CD4-positive, alpha-beta T cell (primary cell): Measurements from ENCODE around the gene ZC3HAV1L. TPM values are rescaled to one million over a fixed set of nuclear protein-coding genes. Genes with fewer than 3 reads are reported as not detected.
A peak's percentile ranks its signal among the peaks of the same experiment; 100 is the strongest.

Source experiments
- ATAC-seq: fragments of 200-7000 bp; cut with Tn5 transposase; one replicate; pipeline ENCODE4 v1.10.0; 2022; ENCODE audit warnings: mild to moderate bottlenecking; ENCODE audit not compliant: poor library complexity
- CTCF ChIA-PET: fragments of 350-600 bp; sonication (Branson Sonifier 250); formaldehyde crosslinking; loops from one replicate; lab custom pipeline; 2021; ENCODE audit warnings: antibody characterized with exemption, inconsistent platforms; lab: Charles Lee
- POLR2A ChIA-PET: fragments of 350-600 bp; sonication (Branson Sonifier 250); formaldehyde crosslinking; loops from one replicate; lab custom pipeline; 2021; ENCODE audit warnings: antibody characterized with exemption, inconsistent platforms; lab: Charles Lee
- DNase-seq, 14 experiments: peaks; one replicate each; pipeline ENCODE4 v3.0.0-alpha.2; 2013 to 2020; ENCODE audit warnings: mixed read lengths in 2 of 14
- H3K27ac ChIP-seq, 2 donors: one replicate each; pipeline versions ENCODE4 v1.5.1 to v1.7.0; 2013; ENCODE audit warnings: low read length in 2 of 2, low read depth in 1 of 2, mild to moderate bottlenecking in 1 of 2
- H3K27me3 ChIP-seq, 2 experiments: 1 replicate in 1 of 2; 2 replicates in 1 of 2; pipeline versions ENCODE4 v1.6.1 to v1.7.0; 2013; ENCODE audit warnings: low read length in 2 of 2, control low read depth in 1 of 2, mild to moderate bottlenecking in 1 of 2, moderate library complexity in 1 of 2; ENCODE audit not compliant: insufficient read depth in 2 of 2, control insufficient read depth in 1 of 2
- H3K36me3 ChIP-seq: one replicate; pipeline ENCODE4 v1.6.1; 2013; ENCODE audit warnings: low read length, control low read depth; ENCODE audit not compliant: insufficient read depth
- H3K4me1 ChIP-seq: one replicate; pipeline ENCODE4 v1.6.1; 2013; ENCODE audit warnings: low read length, control low read depth; ENCODE audit not compliant: insufficient read depth
- H3K4me3 ChIP-seq: one replicate; pipeline ENCODE4 v1.5.1; 2013; ENCODE audit warnings: mild to moderate bottlenecking, low read length, moderate library complexity
- H3K9me3 ChIP-seq, 2 experiments: 1 replicate in 1 of 2; 2 replicates in 1 of 2; pipeline versions ENCODE4 v1.6.1 to v1.7.0; 2013; ENCODE audit warnings: low read length in 2 of 2, mild to moderate bottlenecking in 2 of 2, control low read depth in 1 of 2, moderate library complexity in 1 of 2; ENCODE audit not compliant: control insufficient read depth in 1 of 2, insufficient read depth in 1 of 2
- H3K27ac Mint-ChIP-seq: one replicate; pipeline ENCODE4 v1.8.0; 2020; ENCODE audit warnings: mixed read lengths
- H3K27me3 Mint-ChIP-seq: one replicate; pipeline ENCODE4 v1.8.0; 2021; ENCODE audit warnings: mixed read lengths
- H3K36me3 Mint-ChIP-seq: one replicate; pipeline ENCODE4 v1.8.0; 2021; ENCODE audit warnings: low read depth, mixed read lengths
- H3K4me1 Mint-ChIP-seq: one replicate; pipeline ENCODE4 v1.8.0; 2021; ENCODE audit warnings: low read depth, mixed read lengths
- H3K4me3 Mint-ChIP-seq: one replicate; pipeline ENCODE4 v1.8.0; 2020; ENCODE audit warnings: mild to moderate bottlenecking, mixed read lengths
- H3K9me3 Mint-ChIP-seq: one replicate; pipeline ENCODE4 v1.8.0; 2020; ENCODE audit warnings: mixed read lengths
- intact Hi-C, 2 experiments: fragments of 100-400 bp; cut with DNase I in 1 of 2; cut with micrococcal nuclease in 1 of 2; formaldehyde crosslinking; loops; one replicate each; pipeline versions ENCODE4 v1.15.1 to v1.9.0; 2023 to 2025; cut with DNase I, micrococcal nuclease
- total RNA-seq, 174 experiments: library from RNA in 2 of 174; stranded (reverse) in 2 of 174; gene quantifications; one replicate each; pipeline ENCODE4 v1.2.3 and lab custom pipeline; 2021 to 2026
- TF ChIP-seq, protein P1 (sequence below): fragments of 200-600 bp; IDR thresholded peaks from one replicate; pipeline ENCODE4 v1.8.0; 2022; ENCODE audit warnings: antibody characterized with exemption, mild to moderate bottlenecking

The ZC3HAV1L gene
- total RNA-seq, 2 experiments from 2014 or later = 0.44 to 0.50 TPM

DNA sequence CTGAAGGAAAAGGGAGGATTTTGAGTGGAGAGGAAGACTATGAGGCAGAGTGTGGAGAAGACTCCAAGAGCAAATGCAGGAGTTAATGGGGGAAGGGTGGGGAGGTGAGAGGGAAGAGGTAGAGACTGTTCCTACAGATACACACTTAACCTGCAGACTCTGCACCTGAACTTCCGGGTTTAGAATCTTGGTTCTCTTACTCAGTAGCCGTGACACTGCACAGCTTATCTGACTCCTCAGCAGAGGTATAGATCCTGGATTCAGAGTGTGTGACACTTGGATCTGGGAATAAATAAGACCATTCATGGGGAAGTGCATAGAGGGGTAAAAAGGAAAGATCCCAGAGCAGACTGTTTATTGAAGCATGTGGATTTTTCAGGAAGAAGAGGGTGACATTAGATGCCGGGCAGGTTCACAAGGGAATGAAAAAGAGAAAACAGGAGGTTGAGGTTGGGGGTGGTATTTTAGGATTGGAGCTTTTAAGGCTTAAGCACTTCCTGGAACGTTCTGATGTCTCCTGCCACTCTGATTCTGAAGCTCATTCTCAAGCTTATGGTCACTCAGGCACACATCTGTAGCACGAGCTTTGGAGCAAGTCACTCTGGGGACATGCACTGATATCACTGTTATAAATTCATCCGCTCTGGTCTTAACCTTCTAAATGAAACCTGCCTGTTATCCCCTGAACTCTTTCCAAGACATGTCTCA lies 5.7 kb upstream of the ZC3HAV1L start:
- Histone ChIP-seq H3K36me3 (peaks cover 26% of the 10 kb centered on the region), H3K27ac (no peak overlapping the region), H3K4me3 (no peak overlapping the region), H3K9me3 (no peaks in the 10 kb centered on the region), H3K27me3 (no peaks in the 10 kb centered on the region), H3K4me1 (peaks cover 26% of the 10 kb centered on the region)
- ChIA-PET CTCF (interaction anchor here (0.7 to 1.3 kb wide), 2 partner anchors 34 to 155 kb away, joined by 3 to 5 read pairs; no protein-coding TSS in a partner anchor), POLR2A (interaction anchor here (0.6 to 3.0 kb wide), 12 partner anchors 10 to 1861 kb away, joined by 3 to 14 read pairs (median 3); a partner anchor contains a TSS)
- H3K4me1 Mint-ChIP-seq = peaks cover 46% of the 10 kb centered on the region
- H3K27ac Mint-ChIP-seq = peak overlapping the region; percentile 37
- H3K27me3 Mint-ChIP-seq = no peaks in the 10 kb centered on the region
- DNase-seq (peak in 3 of 14 experiments; percentile 16 to 25 (median 17)), ATAC-seq (peak; percentile 35)
- H3K9me3 Mint-ChIP-seq = no peaks in the 10 kb centered on the region
- TF ChIP-seq, protein P1, sequence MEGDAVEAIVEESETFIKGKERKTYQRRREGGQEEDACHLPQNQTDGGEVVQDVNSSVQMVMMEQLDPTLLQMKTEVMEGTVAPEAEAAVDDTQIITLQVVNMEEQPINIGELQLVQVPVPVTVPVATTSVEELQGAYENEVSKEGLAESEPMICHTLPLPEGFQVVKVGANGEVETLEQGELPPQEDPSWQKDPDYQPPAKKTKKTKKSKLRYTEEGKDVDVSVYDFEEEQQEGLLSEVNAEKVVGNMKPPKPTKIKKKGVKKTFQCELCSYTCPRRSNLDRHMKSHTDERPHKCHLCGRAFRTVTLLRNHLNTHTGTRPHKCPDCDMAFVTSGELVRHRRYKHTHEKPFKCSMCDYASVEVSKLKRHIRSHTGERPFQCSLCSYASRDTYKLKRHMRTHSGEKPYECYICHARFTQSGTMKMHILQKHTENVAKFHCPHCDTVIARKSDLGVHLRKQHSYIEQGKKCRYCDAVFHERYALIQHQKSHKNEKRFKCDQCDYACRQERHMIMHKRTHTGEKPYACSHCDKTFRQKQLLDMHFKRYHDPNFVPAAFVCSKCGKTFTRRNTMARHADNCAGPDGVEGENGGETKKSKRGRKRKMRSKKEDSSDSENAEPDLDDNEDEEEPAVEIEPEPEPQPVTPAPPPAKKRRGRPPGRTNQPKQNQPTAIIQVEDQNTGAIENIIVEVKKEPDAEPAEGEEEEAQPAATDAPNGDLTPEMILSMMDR = no peak
- intact Hi-C loops = no loop called here
- peak overlapping the region; percentile 1 for H3K4me3 Mint-ChIP-seq
- H3K36me3 Mint-ChIP-seq = peaks cover 27% of the 10 kb centered on the region

DNA sequence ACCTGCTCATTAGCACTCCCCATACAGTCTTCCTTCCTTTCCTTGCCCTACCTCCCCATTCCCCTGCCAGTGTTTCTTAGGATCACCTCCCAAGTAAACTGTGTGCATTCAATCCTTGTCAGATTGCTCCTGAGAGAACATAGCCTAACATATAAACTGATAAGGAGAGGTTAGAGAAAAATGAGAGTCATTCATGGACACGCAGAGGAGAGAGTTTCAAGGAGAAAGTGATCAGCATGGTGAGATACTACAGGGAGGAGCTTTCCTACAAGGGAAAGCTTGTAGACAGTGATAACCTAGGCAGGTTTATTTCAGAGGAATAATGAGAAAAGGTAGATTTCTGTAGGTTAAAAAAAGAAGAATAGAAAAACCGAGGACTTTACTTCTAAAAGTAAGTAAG lies 2.8 kb upstream of the ZC3HAV1L start:
- intact Hi-C loops = no loop called here
- H3K9me3 ChIP-seq = no peaks in the 10 kb centered on the region
- no peak for ATAC-seq
- Mint-ChIP-seq H3K4me3 (peak overlapping the region; percentile 1), H3K4me1 (peaks cover 32% of the 10 kb centered on the region), H3K27me3 (no peaks in the 10 kb centered on the region), H3K36me3 (no peaks in the 10 kb centered on the region), H3K27ac (no peak overlapping the region), H3K9me3 (no peaks in the 10 kb centered on the region)
- H3K27me3 ChIP-seq = no peaks in the 10 kb centered on the region
- TF ChIP-seq, protein P1 = no peak
- ChIA-PET POLR2A (no interaction called here), CTCF (no interaction called here)
- DNase-seq = no peak
- H3K36me3 ChIP-seq = peaks cover 6% of the 10 kb centered on the region
- no peak overlapping the region for H3K4me3 ChIP-seq
- H3K27ac ChIP-seq = no peak overlapping the region
- peaks cover 29% of the 10 kb centered on the region for H3K4me1 ChIP-seq

DNA sequence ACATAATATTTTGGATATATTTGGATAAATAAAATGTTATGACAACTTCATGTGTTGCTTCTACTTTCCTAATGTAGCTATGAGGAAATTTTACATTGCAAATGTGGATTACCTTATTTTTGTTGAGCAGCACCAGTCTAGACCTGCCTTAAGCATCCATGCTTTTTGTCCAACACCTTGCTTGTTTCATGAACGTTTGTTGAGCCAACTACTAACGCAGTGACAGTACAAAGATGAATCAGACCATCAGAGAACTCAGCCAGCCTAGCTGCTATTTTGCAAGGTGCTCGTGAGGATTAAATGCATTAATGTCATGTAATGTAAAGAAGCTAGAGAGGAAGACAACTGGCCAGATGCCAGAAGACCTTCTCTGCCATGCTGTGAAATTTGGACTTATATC lies 1.1 kb upstream of the ZC3HAV1L start:
- Histone ChIP-seq H3K36me3 (no peaks in the 10 kb centered on the region), H3K9me3 (no peaks in the 10 kb centered on the region), H3K4me3 (no peak overlapping the region), H3K27ac (no peak overlapping the region), H3K27me3 (no peaks in the 10 kb centered on the region), H3K4me1 (peaks cover 30% of the 10 kb centered on the region)
- ATAC-seq (no peak), DNase-seq (no peak)
- Mint-ChIP-seq H3K4me1 (peaks cover 28% of the 10 kb centered on the region), H3K36me3 (no peaks in the 10 kb centered on the region), H3K9me3 (no peaks in the 10 kb centered on the region), H3K27ac (no peak overlapping the region), H3K4me3 (peak overlapping the region; percentile 71), H3K27me3 (no peaks in the 10 kb centered on the region)
- TF ChIP-seq, protein P1 = no peak
- intact Hi-C loops = no loop called here
- CTCF ChIA-PET = interaction anchor here (1.8 kb wide), 1 partner anchor 19 kb away, joined by 6 read pairs; no protein-coding TSS in a partner anchor
- POLR2A ChIA-PET = interaction anchor here (0.8 to 3.5 kb wide), 2 partner anchors 8 to 16 kb away, joined by 3 to 23 read pairs; no protein-coding TSS in a partner anchor
